Erythroblast (primary cell): ENCODE results near the gene SLC1A6.
"Not testable (repeated sequence)": the region's sequence is repeated elsewhere in the genome, so short reads cannot be mapped to it uniquely, and the experiment has no call there.

Source experiments
- GATA1 ChIP-seq: IDR thresholded peaks from 2 replicates; pipeline ENCODE4 v1.6.1; 2011; ENCODE audit warnings: low read depth, mild to moderate bottlenecking, control low read depth, low read length, moderate library complexity
- POLR2A ChIP-seq: IDR thresholded peaks from 2 replicates; pipeline ENCODE4 v1.6.1; 2011; ENCODE audit warnings: mild to moderate bottlenecking, low read length

DNA sequence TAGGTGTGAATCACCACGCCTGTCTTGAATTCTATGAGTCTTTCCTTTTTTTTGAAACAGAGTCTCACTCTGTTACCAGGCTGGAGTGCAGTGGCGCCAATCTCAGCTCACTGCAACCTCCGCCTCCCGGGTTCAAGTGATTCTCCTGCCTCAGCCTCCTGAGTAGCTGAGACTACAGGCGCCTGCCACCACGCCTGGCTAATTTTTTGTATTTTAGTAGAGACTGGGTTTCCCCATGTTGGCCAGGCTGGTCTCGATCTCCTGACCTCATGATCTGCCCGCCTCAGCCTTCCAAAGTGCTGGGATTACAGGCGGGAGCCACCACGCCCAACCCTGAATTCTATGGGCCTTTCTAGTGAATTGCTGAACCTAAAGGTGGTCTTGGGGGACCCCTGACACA, 30.3 kb downstream of the SLC1A6 start:
- TF ChIP-seq POLR2A, GATA1: not testable (repeated sequence)
